Upper lobe of left lung (tissue), 4 donors: Measurements from ENCODE around the gene DFFB.

Experiments used
- CTCF ChIP-seq, 6 experiments: fragments of 450-650 bp in 4 of 6; fragments of 200-600 bp in 2 of 6; sonication (generic) in 2 of 6; IDR thresholded peaks; one replicate each; pipeline ENCODE4 v1.5.1; 2016 to 2019; ENCODE audit warnings: antibody characterized with exemption in 6 of 6
- EP300 ChIP-seq, 4 donors: sonication (generic); formaldehyde crosslinking; IDR thresholded peaks; one replicate each; pipeline ENCODE4 v1.5.1; 2017; ENCODE audit warnings: antibody characterized with exemption in 4 of 4, control low read depth in 2 of 4
- POLR2A ChIP-seq, 4 donors: fragments of 450-650 bp; IDR thresholded peaks; one replicate each; pipeline ENCODE4 v1.5.1; 2016 to 2017; ENCODE audit warnings: antibody characterized with exemption in 4 of 4, mild to moderate bottlenecking in 2 of 4
- POLR2AphosphoS5 ChIP-seq, 2 donors: sonication (generic); formaldehyde crosslinking; IDR thresholded peaks; one replicate each; pipeline ENCODE4 v1.5.1; 2017; ENCODE audit warnings: antibody characterized with exemption in 2 of 2

- no peak for TF ChIP-seq CTCF (IDR thresholded peaks at IDR 0.05)
- no peak for TF ChIP-seq POLR2AphosphoS5 (IDR thresholded peaks at IDR 0.05)
- TF ChIP-seq POLR2A (IDR thresholded peaks at IDR 0.05) = no peak
- TF ChIP-seq EP300 (IDR thresholded peaks at IDR 0.05) = no peak
Measured at GRCh38 chr1:3918966-3919611, 61.8 kb downstream of the DFFB start.
